ENCODE data around the gene PGLYRP3.

- TF ChIP-seq, protein P1, sequence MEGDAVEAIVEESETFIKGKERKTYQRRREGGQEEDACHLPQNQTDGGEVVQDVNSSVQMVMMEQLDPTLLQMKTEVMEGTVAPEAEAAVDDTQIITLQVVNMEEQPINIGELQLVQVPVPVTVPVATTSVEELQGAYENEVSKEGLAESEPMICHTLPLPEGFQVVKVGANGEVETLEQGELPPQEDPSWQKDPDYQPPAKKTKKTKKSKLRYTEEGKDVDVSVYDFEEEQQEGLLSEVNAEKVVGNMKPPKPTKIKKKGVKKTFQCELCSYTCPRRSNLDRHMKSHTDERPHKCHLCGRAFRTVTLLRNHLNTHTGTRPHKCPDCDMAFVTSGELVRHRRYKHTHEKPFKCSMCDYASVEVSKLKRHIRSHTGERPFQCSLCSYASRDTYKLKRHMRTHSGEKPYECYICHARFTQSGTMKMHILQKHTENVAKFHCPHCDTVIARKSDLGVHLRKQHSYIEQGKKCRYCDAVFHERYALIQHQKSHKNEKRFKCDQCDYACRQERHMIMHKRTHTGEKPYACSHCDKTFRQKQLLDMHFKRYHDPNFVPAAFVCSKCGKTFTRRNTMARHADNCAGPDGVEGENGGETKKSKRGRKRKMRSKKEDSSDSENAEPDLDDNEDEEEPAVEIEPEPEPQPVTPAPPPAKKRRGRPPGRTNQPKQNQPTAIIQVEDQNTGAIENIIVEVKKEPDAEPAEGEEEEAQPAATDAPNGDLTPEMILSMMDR (conservative IDR thresholded peaks at IDR 0.05): no peak
- no peak for TF ChIP-seq EZH2 (IDR thresholded peaks at IDR 0.05; ENCODE audit: low read depth)
These were observed 536 bp upstream of the PGLYRP3 start for GRCh38 chr1:153313288-153313687.
